NCI-H446 treated with DMSO at 0.1 percent for 48 hours (cell line): ENCODE measurements around the gene SLC22A31.
"Not testable (repeated sequence)": the region's sequence is repeated elsewhere in the genome, so short reads cannot be mapped to it uniquely, and the experiment has no call there.

Experiments used
- DNase-seq: peaks from one replicate; lab custom pipeline; 2025; lab: John Stamatoyannopoulos, UW

SLC22A31 gene

GRCh38 chr16:89192956-89193575 lies 7.3 kb downstream of the SLC22A31 start:
- no peak for DNase-seq

- not testable (repeated sequence) for DNase-seq
These were observed 8.0 kb downstream of the SLC22A31 start for GRCh38 chr16:89192186-89192955.

- DNase-seq, result no peak
These were observed 8.5 kb downstream of the SLC22A31 start for GRCh38 chr16:89191901-89192185.

GRCh38 chr16:89191033-89191900 lies 9.1 kb downstream of the SLC22A31 start:
- DNase-seq, result no peak

GRCh38 chr16:89190150-89190958 lies 10.0 kb downstream of the SLC22A31 start:
- no peak for DNase-seq

- no peak for DNase-seq
These were observed 10.8 kb downstream of the SLC22A31 start for GRCh38 chr16:89189358-89190025.

GRCh38 chr16:89188471-89189357 lies 11.6 kb downstream of the SLC22A31 start:
- not testable (repeated sequence) for DNase-seq

- no peak for DNase-seq
These were observed 12.5 kb downstream of the SLC22A31 start for GRCh38 chr16:89187770-89188392.

- no peak for DNase-seq
These were observed 13.1 kb downstream of the SLC22A31 start for GRCh38 chr16:89187032-89187769.

GRCh38 chr16:89186593-89187031 lies 13.7 kb downstream of the SLC22A31 start:
- DNase-seq, result not testable (repeated sequence)

GRCh38 chr16:89185887-89186592 lies 14.3 kb downstream of the SLC22A31 start:
- DNase-seq, result not testable (repeated sequence)

- no peak for DNase-seq
These were observed 15.2 kb downstream of the SLC22A31 start for GRCh38 chr16:89184933-89185794.

- DNase-seq, result no peak
These were observed 15.7 kb downstream of the SLC22A31 start for GRCh38 chr16:89184677-89184932.

- DNase-seq, result no peak
These were observed 16.2 kb downstream of the SLC22A31 start for GRCh38 chr16:89183975-89184676.

- DNase-seq, result no peak
These were observed 16.9 kb downstream of the SLC22A31 start for GRCh38 chr16:89183463-89183862.

GRCh38 chr16:89179656-89180315 lies 20.6 kb downstream of the SLC22A31 start:
- DNase-seq, result no peak

GRCh38 chr16:89179148-89179484 lies 21.2 kb downstream of the SLC22A31 start:
- DNase-seq, result no peak
